ENCODE measurements around the gene MKX.
"Not testable (repeated sequence)": the region's sequence is repeated elsewhere in the genome, so short reads cannot be mapped to it uniquely, and the experiment has no call there.

The MKX gene

GRCh38 chr10:27688991-27689390, 56.6 kb downstream of the MKX start:
- DNase-seq, result no peak

- DNase-seq, result no peak
Observed at GRCh38 chr10:27688276-27688675, 57.3 kb downstream of the MKX start.

GRCh38 chr10:27687743-27688142, 57.9 kb downstream of the MKX start:
- no peak for DNase-seq

DNA sequence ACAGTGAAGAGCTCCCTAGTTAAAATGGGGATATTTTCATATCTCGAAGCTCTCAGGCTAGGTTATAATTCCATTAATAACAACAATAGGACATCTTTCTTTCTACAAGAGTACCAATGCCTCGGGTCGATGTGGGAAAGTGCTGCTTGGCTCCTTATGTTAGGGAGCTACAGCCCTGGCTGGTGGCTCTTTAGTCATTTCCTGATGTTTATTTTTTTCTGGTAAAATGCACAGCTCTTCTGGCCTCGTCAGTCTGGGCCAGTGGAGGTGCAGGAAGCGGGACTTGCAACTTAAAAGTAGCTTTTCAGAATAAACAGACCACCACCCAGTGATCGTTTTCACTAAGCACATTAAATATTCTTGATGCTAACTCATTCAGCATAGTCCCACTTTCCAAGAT, 58.3 kb downstream of the MKX start:
- no peak for DNase-seq

GRCh38 chr10:27685681-27686080, 59.9 kb downstream of the MKX start:
- no peak for DNase-seq

GRCh38 chr10:27683226-27683625, 62.4 kb downstream of the MKX start:
- DNase-seq, result no peak

DNA sequence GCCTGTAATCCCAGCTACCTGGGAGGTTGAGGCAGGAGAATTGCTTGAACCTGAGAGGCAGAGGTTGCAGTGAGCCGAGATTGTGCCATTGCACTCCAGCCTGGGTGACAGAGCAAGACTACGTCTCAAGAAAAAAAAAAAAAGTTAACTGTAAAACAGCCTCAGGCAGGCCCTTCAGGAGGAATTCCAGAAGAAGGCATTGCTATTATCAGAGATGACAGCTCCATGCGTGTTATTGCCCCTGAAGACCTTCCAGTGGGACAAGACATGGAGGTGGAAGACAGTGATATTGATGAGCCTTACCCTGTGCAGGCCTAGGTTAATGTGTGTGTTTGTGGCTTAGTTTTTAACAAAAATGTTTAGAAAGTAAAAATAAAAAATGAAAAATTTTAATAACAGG, 63.8 kb downstream of the MKX start:
- not testable (repeated sequence) for DNase-seq

GRCh38 chr10:27680691-27681605, 64.7 kb downstream of the MKX start:
- DNase-seq, result no peak

DNA sequence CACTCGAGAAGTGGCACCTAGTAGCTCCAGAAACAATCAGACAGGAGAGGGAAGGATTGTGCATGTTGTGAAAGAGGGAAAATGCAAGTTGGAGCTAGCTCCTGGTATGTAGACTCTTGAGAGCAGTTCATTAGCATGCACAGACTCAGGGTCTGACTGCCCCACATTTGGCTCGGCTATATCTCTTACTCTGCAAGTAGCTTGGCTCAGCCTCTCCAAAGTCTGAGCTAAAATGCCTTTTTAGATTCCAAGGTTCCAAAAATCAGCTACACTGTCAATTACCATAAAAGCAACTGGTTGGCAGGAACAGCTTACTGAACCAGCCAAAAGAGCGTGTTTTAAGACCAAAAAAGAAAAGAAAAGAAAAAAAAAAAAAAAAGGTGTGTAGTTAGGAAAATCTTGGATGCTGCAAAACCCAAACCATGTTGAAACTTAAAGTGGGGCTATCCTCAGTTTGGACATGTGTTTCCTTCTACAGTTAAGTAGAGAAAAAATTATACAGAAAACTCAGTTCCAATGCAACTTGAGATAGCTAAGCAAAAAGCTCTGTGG, 65.5 kb downstream of the MKX start:
- DNase-seq, result no peak

GRCh38 chr10:27679369-27679912, 66.2 kb downstream of the MKX start:
- no peak for DNase-seq

- DNase-seq, result no peak
Observed at GRCh38 chr10:27678166-27678565, 67.5 kb downstream of the MKX start.

GRCh38 chr10:27673065-27673464, 72.6 kb downstream of the MKX start:
- DNase-seq, result no peak

DNA sequence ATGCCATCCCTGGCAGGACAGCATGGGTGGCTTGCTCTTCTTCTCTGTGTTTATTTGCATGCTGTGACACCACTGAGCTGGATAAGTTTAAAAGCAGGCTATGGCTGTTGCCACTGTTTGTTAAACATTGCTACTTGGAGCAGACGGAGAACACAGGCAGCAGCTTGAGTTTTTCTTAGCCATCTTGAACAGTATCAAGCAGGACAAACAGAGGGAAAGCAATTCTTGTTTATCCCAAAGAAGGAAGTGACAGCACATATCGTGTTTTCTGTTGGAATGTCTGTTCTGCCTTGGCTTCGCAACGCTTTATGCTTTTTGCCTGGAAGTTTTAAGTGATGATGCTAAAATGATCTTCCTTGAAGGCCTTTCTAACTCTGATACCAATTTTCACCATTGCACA, 73.8 kb downstream of the MKX start:
- no peak for DNase-seq

- no peak for DNase-seq
Observed at GRCh38 chr10:27664461-27664860, 81.2 kb downstream of the MKX start.

DNA sequence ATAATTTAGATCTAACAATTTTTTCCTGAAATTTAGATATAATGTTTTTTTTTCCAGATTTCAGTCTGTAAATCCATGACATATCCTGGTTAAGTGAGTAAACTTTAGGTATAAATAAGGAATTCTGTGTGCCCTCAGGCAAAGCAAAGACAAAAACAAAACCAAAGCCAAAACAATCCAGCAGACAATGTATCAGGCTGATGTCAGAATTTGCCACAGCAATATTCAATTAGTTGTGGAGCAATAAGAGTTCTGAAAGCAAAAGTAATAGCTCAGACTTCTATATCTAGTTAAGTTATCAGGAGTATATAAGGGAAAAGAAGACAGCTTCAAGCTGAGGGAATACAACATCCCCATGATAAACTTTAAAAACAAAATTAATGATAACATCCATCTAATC, 82.0 kb downstream of the MKX start:
- DNase-seq, result no peak

GRCh38 chr10:27661514-27662286, 83.9 kb downstream of the MKX start:
- no peak for DNase-seq

- no peak for DNase-seq
Observed at GRCh38 chr10:27660711-27661110, 84.9 kb downstream of the MKX start.

DNA sequence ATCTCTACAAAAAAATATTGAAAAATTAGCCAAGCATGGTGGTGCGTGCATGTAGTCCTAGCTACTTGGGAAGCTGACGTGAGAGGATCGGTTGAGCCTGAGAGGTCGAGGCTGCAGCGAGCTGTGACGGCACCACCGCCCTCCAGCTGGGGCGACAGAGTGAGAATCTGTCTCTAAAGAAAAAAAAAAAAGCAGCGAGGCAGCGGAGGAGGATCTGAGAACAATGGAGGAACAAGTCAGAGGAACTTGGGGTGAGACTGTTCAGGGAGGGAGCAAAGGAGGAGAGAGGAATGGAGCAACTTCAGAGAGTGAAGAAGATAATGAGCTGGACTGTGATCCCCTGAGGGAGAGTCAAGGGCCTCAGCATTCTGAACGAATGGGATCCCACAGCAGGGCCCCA, 85.4 kb downstream of the MKX start:
- DNase-seq, result no peak

- no peak for DNase-seq
Observed at GRCh38 chr10:27659786-27660185, 85.8 kb downstream of the MKX start.

DNA sequence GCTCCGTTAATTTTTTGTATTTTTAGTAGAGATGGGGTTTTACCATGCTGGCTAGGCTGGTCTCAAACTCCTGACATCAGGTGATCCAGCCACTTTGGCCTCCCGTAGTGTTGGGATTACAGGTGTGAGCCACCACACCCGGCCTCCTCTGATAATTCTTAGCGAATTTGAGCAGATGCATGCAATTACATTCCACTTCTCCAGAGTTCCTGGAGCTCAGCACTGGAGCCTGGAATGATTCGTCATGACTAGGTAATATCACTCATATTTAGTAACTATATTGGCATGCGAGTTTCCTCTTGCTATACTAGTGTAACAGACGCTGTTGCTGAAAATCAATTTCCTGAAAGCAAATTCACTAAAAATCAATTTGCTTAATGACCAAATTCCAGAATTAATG, 86.8 kb downstream of the MKX start:
- no peak for DNase-seq

GRCh38 chr10:27655296-27655695, 90.3 kb downstream of the MKX start:
- no peak for DNase-seq

- DNase-seq, result no peak
Observed at GRCh38 chr10:27654284-27654683, 91.3 kb downstream of the MKX start.

DNA sequence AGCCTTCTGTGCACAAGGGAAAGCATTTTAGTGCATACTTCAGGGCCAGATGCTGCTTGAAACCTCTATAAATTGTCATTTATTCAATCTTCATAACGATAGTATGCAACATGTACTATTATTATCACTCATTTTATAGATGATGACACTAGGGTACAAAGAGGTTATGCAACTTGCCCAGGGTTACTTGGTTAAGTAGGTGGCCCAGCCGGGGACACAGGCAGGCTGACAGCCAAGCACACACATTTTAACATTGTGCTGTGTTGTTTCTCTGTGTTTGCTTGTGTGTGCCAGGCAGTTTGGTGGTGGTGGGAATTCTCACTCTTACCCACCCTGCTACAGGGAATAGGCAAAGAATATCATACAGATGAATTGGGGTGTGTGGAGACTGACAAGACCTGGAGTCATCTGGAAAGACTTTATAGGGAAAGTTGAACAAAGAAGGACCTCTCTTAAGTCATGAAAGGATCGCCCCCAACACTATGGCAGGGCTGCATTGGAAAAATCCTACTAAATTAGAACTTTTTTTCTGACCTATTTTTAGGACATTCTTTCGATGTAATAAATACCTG, 98.9 kb downstream of the MKX start:
- no peak for DNase-seq
